Astrocyte of the spinal cord (primary cell): ENCODE measurements around the gene HSD11B1L.

Source experiments
- DNase-seq: peaks from one replicate; pipeline ENCODE4 v3.0.0; 2011; ENCODE audit warnings: low read depth, low spot score
- H3K4me3 ChIP-seq: 2 replicates; pipeline ENCODE4 v1.5.1; 2011; ENCODE audit warnings: low read depth, mild to moderate bottlenecking, low read length, moderate library complexity
- in situ Hi-C: cut with HindIII; loops from 2 replicates; pipeline ENCODE4 v1.10.0; 2017; ENCODE audit warnings: low sequenced_read_pairs
- TF ChIP-seq, protein P1 (sequence below): IDR thresholded peaks from 2 replicates; pipeline ENCODE4 v1.5.1; 2012; ENCODE audit warnings: low read depth, mild to moderate bottlenecking, low read length, inconsistent platforms

HSD11B1L gene

DNA sequence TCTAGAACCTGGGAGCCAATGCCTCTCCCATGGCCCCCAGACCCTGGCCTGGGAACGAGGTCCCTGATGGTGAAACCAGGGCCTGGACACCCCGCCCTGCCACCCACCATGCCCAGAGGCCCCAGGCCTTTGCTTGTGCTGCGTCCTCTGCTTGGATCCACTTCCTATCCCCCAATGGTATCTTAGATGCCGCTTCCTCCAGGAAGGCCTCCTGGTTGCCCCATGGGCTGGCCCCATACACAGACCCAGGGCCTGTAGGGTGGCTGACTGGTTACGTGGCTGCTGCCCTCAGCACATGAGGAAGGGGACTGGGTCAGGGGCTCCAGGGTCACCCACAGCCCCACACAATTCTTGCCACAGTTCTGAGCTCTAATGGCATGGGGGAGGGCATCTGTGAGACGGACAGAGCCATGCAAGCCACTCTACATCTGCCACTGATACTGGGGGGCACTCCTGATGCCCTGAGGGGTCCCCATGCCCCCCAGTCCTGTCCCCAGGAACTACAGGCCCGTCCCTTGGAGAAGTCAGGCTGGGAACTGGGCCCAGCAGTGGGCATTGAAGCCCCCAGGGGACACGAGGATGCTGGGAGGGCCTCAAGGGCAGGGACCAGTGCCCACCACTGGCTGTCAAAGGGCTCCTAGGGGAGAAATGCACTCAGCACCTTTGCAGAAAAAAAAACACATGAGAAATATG is 14.3 kb downstream of the HSD11B1L start:
- in situ Hi-C loops = no loop called here
- TF ChIP-seq, protein P1, sequence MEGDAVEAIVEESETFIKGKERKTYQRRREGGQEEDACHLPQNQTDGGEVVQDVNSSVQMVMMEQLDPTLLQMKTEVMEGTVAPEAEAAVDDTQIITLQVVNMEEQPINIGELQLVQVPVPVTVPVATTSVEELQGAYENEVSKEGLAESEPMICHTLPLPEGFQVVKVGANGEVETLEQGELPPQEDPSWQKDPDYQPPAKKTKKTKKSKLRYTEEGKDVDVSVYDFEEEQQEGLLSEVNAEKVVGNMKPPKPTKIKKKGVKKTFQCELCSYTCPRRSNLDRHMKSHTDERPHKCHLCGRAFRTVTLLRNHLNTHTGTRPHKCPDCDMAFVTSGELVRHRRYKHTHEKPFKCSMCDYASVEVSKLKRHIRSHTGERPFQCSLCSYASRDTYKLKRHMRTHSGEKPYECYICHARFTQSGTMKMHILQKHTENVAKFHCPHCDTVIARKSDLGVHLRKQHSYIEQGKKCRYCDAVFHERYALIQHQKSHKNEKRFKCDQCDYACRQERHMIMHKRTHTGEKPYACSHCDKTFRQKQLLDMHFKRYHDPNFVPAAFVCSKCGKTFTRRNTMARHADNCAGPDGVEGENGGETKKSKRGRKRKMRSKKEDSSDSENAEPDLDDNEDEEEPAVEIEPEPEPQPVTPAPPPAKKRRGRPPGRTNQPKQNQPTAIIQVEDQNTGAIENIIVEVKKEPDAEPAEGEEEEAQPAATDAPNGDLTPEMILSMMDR = no peak
- no peak for DNase-seq
- no peak overlapping the region for H3K4me3 ChIP-seq

DNA sequence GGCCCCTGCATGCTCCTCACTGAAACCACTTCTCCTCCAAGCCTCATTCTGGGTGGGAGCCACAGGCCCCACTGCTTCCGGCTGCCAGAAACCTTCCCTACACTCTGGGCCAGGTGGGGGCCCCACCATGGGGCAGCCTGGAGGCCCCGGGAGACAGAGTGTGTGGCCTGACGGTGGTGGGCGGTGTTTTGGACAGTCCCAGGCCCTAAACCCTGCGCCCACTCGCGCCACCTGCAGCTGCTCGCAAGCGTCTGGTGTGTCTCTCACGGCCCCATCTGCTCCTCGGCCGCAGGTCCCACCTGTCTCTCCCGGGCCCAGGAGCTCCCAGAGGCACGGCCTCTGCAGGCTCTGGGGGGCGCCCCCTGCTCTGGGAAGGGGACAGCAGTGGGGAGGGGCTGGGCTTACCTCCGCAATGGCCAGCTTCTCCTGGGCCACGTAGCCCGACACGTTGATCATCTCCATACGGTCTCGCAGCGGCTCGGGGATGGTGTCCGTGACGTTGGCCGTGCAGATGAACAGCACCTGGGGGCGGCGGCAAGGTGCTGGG is 14.9 kb downstream of the HSD11B1L start:
- no peak overlapping the region for H3K4me3 ChIP-seq
- TF ChIP-seq, protein P1 = no peak
- in situ Hi-C loops = no loop called here
- DNase-seq = no peak

DNA sequence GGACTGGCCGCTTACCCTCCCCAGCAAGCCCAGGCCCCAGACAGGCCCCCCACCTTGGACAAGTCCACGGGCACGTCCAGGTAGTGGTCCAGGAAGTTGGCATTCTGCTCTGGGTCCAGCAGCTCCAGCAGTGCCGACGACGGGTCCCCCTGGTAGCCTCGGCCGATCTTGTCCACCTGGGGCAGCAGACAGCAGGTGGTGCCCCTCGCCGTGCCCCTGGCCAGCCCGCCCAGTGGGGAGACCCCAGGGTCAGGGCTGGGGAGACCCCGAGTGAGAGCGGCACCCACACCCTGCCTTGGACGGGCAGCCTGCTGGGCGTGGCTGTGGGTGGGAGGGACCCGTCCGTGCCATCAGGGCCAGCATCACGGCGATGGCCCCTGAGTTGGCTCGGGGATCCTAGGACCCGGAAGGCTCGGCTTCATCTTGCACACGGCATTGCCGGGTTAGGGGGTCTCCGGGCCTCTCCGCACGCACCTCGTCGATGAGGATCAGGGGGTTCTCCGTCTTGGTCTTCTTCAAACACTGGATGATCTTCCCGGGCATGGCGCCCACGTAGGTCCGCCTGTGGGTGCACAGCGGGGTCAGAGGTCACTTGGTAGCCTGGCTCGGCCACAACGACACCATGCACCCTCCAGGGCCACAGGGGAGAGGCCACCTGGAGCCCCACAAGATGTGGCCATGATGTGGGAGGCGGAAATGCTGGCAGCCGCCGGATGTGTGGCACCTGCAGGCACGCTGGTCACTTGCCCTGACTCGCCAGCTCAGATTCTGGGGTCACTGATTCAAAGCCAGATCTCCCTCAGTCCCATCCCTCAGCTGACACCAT is 15.6 kb downstream of the HSD11B1L start:
- no peak for DNase-seq
- H3K4me3 ChIP-seq = no peak overlapping the region
- TF ChIP-seq, protein P1 = no peak
- in situ Hi-C loops = no loop called here

DNA sequence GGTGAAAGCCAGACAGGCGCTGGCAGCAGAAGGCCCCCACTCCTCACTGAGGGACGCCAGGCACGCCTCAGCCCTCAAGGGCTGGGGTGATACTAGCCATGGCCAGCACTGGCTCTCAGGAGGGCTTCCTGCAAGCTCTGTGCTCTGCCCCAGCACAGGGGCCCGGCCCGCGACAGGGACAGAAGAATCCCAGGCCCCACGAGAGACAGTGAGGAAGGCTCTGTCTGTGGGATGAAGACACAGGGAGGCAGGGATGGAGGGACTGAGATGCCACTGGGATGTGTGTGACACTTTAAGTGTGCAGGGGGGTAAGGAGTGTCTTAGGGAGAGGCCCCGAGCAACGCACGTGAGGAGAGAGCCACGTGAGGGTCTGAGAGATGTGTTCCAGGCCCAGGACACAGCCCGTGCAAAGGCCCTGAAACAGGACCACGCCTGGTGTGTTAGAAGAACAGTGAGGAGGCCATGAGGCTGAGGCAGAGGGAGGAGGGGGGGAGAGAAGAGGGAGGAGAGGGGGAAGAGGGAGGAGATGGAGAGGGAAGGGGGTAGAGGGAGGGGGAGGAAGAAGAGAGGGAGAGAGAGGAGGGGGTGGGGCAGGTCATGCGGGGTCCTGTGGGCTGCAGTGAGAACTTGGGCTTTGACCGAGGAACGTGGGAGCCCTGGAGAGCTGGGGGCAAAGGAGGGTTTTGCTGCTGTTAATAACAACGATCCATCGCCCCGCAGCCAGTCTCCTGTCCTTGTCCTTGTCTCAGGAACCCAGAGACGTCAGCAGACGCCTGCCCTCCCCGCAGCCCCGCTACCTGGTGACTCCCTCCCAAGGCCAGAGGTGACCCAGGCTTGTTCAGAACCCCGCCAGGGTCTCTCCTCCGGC is 16.4 kb downstream of the HSD11B1L start:
- in situ Hi-C loops = no loop called here
- H3K4me3 ChIP-seq = no peak overlapping the region
- TF ChIP-seq, protein P1 = no peak
- no peak for DNase-seq

DNA sequence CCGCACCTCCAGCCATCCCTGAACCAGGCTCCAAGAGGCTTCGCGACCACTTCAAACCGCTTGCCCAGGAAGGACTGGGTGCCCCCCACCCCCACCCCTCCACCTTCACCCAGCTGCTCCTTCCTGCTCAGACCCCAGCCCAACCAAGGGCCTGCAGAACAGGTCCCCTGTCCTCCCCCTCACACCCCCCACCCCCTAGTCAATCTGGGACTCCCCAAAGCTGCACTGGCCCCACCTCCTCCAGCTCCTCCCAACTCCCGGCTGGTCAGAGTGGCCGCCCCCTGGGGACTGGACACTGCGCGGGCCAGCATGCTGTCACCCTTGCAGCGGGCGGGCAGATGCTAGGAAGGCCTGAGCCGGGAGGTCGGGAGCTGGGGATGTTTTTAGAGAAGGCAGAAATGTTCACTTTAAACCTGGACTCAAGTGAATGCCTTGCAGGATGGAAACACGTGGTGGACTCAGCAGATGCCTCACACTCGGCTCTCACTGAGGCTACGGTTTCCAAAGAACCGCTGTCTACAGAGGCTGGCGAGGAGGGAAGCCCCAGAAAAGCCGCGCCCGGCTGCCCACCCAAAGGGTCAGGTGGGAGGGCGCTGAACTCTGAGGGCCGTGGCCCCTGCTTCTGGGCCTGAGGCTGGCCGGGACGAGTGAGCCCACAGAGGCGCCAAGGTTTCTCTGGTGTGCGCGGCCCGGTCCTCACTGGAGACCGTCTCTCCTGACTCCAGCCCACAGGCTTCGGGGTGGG is 17.2 kb downstream of the HSD11B1L start:
- no peak overlapping the region for H3K4me3 ChIP-seq
- in situ Hi-C loops = no loop called here
- TF ChIP-seq, protein P1 = no peak
- no peak for DNase-seq
